Activated naive CD4-positive, alpha-beta T cell (primary cell): ENCODE results near the gene MIOX.
A peak's percentile ranks its signal among the peaks of the same experiment; 100 is the strongest.

Source experiments
- DNase-seq, 4 experiments: peaks; one replicate each; lab custom pipeline; 2025; lab: John Stamatoyannopoulos, UW

The MIOX gene

DNA sequence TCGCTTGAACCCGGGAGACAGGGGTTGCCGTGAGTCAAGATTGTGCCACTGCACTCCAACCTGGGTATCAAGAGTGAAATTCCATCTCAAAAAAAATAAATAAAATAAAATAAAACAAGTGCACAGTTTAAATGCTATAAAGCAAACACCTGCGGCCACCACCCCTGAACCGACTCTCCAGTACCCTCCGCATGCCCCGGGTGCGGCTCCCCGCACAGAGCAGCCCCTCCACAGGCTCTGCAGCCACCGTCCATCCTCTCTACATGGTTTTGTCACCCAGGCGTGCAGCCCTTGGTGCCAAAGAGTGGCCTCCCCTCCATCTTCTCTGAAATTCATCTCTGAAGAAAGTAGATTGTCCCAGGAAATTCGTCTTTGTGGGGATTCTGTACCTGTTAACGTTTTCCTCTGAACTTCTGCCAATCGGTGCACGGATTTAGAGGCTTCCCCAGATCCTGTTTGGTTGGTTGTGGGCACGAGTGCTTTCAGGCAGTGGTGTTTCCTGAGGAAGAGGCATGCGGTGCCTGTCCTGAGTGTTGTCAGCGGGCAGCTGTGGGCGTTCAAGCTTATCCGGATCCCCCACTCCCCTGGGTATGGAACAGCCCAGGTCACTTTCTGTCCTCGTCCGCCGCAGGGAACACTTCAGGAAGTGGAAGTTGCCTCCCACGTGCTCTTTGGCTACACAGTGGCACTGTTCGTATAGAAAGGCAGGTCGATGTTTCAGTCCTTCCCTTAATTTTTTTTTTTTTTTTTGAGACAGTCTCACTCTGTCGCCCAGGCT lies 4.1 kb downstream of the MIOX start:
- DNase-seq: no peak

DNA sequence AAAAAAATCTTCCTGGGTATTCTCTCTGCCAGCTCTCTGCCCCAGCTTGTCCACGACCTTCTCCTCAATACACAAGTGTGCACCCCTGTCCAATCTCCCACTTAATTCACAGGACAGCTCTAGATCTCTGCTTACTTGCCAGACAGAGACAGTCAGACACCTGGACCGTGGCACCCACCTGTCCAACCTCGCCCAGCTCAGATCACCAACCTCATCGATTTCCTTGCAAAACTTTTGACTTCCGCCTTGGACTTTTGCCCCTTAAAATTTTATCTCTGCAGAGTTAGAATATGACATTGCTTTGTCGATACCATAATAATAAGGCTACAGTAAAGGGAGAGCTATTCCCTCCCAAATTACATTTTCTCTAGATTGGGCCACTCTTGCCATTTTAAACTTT lies 10.4 kb downstream of the MIOX start:
- no peak for DNase-seq

DNA sequence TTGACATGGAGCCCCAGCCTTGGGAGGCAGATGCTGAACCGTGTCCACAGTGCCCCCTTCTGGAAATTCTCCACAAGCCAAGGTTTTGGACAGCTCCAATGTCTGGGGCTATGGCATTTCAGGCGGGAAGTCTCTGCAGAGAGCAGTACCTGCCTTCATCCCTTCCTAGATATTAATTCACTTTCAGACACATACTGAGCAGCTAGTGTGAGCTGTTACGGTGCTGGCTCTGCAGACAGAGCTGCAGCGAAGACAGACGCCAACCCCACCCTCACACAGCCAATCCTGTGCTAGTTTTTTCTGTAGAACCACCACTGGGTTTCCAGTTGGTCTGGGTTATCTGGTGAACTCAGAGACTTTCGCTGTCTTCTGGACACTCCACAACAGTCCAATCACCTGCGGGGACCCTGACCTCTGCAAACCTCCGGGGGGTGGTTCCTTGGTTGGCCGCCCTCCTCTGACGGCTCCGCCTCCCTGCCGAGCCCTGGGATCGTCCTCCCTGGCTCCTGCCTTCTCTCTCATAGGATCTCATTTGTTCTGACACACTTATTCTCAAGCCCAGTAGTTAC lies 11.7 kb downstream of the MIOX start:
- DNase-seq: peak in 2 of 4 experiments; percentile 38 to 53

DNA sequence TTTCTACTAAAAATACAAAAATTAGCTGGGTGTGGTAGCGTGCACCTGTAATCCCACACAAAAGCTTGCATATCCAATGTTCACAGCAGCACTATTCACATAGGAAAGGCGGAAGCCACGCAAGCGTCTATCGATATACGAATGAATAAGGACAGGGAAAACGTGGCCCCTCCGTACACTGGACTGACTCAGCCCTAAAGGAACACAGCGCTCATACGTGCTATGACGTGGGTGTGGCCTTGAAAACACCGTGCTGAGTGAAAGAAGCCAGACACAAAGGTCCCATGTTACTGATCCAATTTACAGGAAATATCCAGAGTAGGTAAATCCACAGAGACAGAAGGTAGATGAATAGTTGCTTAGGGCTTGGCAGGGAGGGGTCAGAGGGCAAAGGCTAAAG lies 13.8 kb downstream of the MIOX start:
- no peak for DNase-seq

DNA sequence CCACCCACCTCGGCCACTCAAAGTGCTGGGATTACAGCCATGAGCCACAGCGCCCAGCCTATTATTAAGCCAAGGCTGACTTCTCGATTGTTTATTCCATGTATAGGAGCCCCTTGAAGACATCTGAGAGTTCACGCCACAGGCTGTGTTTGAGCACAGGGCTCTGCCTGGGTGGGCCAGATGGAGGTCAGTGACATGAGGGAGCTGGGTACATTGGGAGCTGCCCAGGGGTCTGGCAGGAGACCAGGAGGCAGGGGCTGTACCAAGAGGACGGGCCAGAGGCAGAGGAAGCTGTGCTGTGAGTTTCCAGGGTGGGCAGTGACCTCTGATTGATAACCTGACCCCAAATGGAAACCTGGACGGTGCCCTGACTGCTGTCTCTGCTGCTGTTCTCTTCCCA lies 15.4 kb downstream of the MIOX start:
- no peak for DNase-seq

DNA sequence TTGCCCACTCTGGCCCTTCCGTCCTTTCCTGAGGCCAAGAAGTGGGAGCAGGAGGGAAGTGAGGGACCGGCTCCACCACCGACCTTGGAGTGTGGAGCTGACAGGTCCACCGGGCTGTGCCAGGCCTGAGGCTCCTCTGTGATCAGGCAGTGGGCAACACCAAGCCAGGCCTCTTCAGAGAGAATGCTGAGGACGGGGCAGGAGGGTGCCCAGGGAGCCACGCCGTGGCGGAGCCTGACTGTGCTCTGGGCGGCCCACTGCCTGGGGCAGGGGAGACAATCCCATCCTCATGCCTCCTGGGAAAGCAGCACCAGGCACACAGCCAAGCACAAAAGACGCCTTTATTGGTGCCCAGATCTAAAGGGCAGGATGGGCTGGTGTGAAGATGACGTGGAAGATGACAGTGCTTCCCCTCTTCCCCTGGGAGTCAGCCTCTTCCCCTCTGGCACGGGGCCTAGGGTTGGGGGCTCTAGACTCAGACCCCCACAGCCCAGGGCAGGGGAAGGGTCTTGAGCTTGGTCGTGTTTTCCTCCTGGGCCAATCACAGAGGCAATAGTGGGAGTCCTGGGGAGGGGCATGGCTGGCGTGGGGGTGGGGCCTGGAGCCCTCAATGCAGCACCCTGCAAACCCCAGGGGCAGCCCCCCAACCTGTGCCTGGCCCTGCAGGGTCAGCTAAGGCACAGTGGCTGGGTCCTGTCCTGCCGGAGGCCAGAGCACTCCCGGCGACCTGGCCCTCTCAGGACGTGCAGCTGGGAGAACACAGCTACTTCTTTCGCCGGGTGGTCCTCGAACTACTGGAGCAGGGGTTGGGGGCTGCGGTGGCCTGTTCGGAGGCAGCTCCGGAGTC lies 16.2 kb downstream of the MIOX start:
- DNase-seq: no peak

DNA sequence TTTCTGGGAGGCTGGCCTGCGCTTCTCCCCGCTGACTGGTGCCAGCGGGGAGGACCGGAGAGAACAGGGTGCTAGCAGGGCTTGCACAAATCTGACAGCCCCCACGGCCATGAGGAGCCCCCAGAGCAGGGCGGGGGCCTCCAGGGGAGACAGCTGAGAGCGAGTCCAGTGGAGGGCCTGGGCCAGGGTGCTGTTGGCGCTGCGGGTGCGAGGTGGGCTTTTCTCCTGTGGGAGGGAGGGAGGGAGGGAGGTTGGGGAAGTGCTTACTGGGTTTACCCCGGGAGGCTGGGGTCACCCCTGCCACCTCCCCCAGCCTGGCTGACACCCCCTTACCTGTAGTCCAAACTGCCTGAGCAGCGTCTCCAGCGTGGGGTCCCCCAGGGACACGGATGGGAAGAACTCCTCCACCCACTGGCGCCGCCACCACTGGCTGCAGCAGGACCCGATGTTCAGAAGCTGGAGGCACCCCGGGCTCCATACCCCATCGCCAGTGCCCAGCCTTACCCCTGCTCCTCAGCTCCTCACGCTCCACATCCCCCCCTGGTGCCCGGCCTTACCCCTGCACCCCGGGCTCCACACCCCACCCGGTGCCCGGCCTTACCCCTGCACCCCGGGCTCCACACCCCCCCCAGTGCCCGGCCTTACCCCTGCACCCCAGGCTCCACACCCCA lies 17.0 kb downstream of the MIOX start:
- DNase-seq: no peak

DNA sequence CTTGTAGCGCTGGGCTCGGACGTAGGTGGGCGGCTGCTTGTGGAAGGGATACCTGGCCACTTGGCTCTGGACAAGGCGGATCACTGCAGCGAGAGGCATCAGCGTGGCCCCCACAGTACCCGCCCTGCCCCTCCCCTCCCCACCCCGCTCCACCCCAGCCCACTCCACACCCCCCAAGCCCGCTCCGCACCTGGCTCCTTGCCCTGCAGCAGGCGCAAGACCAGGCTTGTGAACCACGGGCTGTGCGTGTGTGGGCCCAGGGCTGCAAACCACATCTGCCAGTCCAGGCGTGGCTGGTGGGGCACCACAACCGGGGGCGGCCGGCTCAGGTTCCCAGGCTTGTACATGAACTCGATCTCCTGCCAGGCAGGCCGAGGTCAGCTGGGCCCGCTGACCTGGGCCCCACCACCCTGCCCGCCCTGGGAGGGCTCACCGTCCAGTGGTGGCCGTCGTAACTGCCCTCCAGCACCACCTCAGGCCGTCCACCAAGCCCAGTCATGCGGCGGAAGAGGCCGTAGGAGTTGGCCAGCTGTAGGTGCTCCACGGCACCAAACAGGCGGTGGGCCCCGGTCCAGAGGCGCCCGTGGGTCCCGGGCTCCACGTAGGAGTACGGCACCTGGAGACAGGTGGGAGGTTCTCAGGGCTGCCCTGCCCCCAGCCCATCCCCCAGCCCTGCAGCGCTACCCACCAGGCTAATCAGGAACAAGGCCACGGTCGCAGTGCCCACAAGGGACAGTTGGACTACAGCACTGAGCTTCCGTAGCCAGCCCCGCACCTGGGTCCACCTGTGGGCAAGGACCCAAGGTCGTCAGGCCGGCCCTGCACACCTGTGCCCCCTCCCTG lies 17.9 kb downstream of the MIOX start:
- DNase-seq: no peak

DNA sequence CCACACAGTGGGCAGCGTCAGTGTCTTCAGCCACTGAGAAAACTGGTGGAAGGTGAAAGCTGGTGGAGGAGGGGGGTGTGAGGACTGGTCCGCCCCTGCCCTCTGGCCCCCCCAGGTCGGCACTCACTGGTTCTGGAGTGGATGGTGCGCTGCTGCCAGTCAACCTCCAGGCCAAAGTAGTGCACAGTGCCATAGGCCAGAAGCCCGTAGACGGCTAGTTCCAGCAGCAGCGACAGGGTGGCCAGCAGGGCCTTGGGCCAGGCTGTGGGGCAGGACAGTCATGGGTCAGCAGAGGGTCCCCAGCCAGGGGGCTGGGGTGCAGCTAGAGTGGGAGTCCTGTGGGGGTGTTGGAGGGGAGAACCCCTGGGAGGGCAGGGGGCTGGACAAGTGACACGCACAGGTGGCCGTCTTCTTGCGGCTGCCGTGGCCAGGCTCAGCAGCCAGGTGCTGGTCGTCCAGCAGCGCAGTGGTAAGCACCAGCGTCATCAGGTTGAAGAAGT lies 18.7 kb downstream of the MIOX start:
- no peak for DNase-seq

DNA sequence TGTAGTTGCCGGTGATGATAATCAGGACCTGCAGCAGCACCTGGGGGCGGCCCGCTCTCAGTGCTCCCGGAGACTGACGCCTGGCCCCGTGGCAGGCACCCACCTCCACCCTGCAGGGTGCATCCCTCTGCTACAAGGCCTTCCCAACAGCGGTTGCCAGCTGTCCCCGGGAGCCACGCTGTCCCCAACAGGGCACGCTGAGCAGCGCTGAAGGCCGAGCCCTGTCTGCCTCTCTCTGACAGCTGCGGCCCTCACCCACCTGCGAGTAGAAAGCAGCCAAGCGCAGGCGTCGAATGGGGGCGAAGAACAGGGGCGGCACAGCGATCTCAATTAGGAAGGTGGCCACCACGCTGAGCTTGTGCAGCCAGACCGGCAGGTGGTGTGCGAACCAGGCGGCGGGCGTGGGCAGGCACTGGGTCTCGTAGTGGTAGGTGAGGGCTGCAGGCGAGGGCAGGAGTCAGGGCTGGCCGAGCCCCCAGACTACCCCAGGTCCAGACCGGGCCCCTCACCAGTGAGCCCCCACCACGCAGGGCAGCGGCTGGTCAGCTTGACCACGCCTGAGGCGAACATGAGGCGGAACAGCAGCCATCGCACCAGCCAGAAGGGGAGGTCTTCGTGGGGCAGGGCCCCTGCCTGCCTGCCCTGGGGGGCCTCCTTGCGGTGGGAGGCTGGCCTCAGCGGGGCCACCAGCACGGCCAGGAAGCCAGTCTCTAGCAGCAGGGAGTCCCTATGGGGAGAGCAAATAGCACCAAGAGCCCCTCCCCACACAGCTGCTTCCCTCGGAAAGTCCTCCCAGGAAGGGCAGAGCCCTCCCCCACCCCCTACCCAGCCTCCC lies 19.3 kb downstream of the MIOX start:
- DNase-seq: no peak

DNA sequence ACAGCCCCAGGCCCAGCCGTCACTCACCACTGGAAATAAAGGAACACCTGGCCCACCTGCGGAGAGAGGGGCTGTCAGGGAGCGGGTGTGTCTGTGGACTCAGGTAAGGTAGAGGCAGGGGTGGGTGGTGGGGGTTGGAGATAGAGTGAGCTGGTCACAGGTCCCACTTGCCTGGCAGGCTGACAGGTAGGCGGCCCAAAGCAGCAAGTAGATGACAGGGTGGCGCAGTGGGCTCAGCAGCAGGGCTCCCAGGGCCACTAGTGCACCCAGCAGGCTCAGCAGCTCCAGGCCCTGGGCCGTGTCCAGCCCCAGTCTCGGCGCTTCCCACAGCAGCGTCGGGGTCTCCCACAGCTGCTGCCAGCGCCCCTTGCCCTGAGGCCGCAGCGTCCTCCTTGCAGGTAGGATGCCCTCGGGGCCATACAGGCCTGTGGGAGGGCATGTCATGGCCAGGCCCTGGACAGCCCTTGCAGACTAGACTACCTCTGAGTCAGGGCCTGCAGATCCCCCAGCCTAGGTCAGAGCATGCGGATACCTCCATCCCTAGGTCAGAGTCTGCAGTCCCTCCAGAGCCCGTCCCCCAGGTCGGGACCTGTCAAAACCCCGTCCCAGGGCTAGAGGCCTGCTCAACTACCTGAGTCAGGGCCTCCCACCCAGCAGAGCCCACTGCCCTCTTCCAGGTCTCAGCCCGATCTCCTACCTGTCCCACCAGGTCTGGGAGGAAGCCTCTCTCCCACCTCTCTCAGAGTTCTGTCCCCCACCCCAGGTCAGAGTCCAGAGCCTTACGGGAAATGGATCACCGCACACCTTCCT lies 20.2 kb downstream of the MIOX start:
- no peak for DNase-seq

DNA sequence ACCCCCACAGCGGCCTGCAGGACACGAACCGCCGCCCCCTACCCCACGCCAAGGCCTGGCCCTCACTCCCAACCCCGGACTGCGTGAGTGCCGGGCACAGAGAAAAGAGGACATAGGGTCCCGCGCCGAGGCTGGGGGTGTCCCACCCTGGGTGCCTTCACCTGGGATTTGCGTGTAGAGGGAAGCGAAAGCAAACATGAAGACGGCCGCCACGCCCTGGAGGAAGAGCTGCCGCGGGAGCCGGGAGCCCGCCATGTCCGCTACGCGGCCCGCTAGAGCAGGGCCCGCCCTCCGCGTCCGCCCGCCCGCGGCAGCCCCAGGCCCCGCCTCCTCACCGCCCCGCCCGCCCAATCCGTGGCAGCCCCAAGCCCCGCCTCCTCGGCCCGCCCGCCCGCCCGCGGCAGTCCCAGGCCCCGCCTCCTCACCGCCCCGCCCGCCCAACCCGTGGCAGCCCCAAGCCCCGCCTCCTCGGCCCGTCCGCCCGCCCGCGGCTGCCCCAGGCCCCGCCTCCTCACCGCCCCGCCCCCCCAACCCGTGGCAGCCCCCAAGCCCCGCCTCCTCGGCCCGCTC lies 20.8 kb downstream of the MIOX start, which contains the start of gene LMF2:
Gene LMF2 (minus strand): TSS at position 282 of the 570 bp plus-strand sequence. CDS start 27 bp downstream, at position 255.
- peak; percentile 100 for DNase-seq

DNA sequence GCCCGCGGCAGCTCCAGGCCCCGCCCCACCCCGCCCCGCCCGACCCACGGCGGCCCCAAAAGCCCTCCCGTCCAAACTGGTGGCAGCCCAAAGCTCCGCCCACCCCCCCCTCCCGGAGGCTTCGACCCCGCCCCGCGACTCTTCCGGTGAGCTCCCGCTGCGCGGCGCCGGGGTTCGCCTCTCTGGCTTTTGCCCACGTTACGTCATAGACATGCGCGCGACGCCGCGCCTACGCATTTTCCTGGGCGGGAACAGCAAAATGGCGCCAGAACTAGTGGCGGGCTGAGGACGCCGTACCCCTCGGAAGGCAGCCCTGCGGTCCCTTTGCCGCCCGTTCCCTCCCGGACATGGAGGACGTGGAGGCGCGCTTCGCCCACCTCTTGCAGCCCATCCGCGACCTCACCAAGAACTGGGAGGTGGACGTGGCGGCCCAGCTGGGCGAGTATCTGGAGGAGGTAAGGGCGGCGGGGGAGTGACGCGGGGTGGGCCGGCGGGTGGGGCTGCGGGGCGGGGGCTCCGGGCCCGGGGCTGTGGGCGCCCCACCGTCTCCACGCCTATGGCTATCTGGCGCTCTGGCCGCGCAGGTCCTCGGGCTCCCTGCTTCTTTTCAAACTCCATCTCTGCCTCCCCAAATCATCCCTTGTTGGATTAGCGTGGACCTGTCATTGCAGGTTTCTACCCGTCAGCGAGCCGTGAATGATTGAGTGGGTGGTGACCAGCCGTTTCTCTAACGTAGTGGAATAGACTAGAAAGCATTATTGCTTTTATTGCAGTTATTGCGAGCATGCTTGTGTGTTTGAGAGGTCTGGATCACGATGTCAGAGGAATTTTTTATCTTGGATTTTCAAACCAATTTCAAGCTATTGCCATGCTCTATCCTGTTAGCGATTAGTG lies 21.6 kb downstream of the MIOX start, which contains the start of gene NCAPH2:
Gene NCAPH2 (plus strand): TSS at position 234 of the 894 bp plus-strand sequence. CDS start 114 bp downstream, at position 348.
- DNase-seq: peak in 3 of 4 experiments; percentile 100

DNA sequence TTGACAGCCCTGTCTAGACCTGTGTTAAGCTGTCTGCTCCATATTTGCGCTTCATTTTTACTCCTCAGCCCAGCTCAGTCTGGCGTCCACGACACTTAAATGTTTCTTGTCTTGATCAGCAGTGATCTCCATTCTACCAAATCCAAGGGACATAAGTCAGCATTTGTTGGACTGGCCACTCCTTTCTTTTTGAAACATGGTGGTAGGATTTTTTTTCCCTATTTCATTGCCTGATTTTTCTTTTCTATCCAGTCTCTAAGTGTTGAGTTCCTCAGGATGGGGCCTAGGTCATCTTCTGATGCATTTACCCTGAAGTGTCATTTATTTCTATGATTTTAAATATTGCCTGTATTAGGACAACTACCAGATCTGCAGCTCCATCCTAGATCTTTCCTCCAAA lies 22.2 kb downstream of the MIOX start:
- DNase-seq: no peak

DNA sequence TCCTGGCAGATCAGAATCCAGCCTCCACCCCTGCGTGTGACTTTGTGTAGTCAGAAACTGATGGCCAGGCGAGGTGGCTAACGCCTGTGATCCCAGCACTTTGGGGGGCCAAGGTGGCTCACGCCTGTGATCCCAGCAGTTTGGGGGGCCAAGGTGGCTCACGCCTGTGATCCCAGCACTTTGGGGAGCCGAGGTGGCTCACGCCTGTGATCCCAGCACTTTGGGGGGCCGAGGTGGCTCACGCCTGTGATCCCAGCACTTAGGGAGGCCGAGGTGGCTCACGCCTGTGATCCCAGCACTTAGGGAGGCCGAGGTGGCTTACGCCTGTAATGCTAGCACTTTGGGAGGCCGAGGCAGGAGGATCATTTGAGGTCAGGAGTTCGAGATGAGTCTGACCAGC lies 26.5 kb downstream of the MIOX start:
- no peak for DNase-seq

DNA sequence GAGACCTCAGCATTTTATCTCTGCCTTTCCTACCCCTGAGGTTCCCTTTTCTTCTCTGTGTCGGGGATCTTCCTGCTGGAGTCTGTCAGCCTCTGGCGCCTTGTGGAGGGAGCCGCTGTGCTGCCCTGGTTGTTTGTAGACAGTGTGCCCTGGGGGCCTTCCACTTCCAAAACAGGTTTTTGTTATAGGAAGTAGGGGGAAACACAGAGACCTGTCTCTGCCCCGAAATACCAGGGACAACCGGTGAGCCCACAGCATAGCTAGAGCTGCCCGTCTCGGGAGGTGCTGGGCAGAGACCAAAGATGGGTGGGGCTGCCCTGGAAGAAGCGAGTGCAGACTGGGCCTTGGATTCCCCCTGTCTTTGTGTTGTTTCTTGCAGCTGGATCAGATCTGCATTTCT lies 29.4 kb downstream of the MIOX start:
- no peak for DNase-seq

DNA sequence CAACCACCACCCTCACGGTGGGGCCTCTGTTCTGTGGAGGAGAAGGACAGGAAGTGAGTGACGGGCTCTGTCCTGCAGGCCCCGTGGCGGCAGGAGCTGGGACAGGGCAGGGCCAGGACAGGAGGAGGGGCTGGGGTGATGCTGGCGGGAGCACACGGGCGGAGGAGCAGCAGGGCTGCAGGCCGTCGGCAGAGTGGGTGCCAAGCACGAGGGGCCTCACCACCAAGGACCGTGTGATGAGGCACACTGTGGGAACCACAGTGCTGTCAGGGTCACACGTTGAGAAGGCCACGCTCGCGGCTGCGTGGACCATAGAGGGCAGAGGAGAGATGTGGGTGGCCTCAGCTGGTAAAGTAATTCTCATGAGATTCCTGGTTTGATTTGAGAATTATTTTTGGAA lies 30.2 kb downstream of the MIOX start:
- no peak for DNase-seq
